SK-N-SH treated with all-trans-retinoic acid at 6 μM for 48 hours (cell line): ENCODE data around the gene MRAS.

Source experiments
- ATAC-seq: fragments of 200-7000 bp; cut with Tn5 transposase; 3 replicates; pipeline ENCODE4 v1.9.1; 2020; ENCODE audit warnings: mild to moderate bottlenecking, moderate library complexity
- ARNTL ChIP-seq: fragments of 450-650 bp; formaldehyde crosslinking; IDR thresholded peaks from 2 replicates; pipeline ENCODE4 v1.5.0; 2020; ENCODE audit warnings: low read depth, mild to moderate bottlenecking, moderate library complexity, borderline replicate concordance
- BACH2 ChIP-seq: fragments of 250-450 bp; sonication (Bioruptor Pico); IDR thresholded peaks from 2 replicates; pipeline ENCODE4 v1.9.0; 2021; ENCODE audit warnings: mild to moderate bottlenecking, borderline replicate concordance
- CSDC2 ChIP-seq: fragments of 250-450 bp; sonication (Bioruptor Pico); IDR thresholded peaks from 2 replicates; pipeline ENCODE4 v1.5.0; 2020; ENCODE audit warnings: mild to moderate bottlenecking, moderate library complexity
- CSRNP3 ChIP-seq: fragments of 250-450 bp; sonication (Bioruptor Pico); IDR thresholded peaks from 2 replicates; pipeline ENCODE4 v1.5.1; 2021; ENCODE audit warnings: mild to moderate bottlenecking, moderate library complexity
- ESRRG ChIP-seq: fragments of 250-450 bp; sonication (Bioruptor Pico); IDR thresholded peaks from 2 replicates; pipeline ENCODE4 v1.6.1; 2021; ENCODE audit warnings: mild to moderate bottlenecking
- GLIS3 ChIP-seq: fragments of 250-450 bp; sonication (Bioruptor Pico); IDR thresholded peaks from 2 replicates; pipeline ENCODE4 v1.5.0; 2020; ENCODE audit warnings: mild to moderate bottlenecking, moderate library complexity
- ISL1 ChIP-seq: fragments of 250-450 bp; sonication (Bioruptor Pico); IDR thresholded peaks from 2 replicates; pipeline ENCODE4 v2.1.2; 2022; ENCODE audit warnings: mild to moderate bottlenecking, moderate library complexity
- OSR1 ChIP-seq: fragments of 250-450 bp; sonication (Bioruptor Pico); IDR thresholded peaks from 2 replicates; pipeline ENCODE4 v1.8.0; 2022; ENCODE audit warnings: moderate library complexity, mild to moderate bottlenecking, inconsistent platforms
- POU6F1 ChIP-seq: fragments of 250-450 bp; sonication (Bioruptor Pico); IDR thresholded peaks from 2 replicates; pipeline ENCODE4 v1.8.0; 2021; ENCODE audit warnings: low read depth, mild to moderate bottlenecking, moderate library complexity, borderline replicate concordance
- PPARA ChIP-seq: fragments of 250-450 bp; sonication (Bioruptor Pico); IDR thresholded peaks from 2 replicates; pipeline ENCODE4 v1.5.0; 2020; ENCODE audit warnings: mild to moderate bottlenecking, borderline replicate concordance
- RARB ChIP-seq: fragments of 250-450 bp; sonication (Bioruptor Pico); IDR thresholded peaks from 2 replicates; pipeline ENCODE4 v1.8.0; 2021; ENCODE audit warnings: mild to moderate bottlenecking, moderate library complexity
- SNAI2 ChIP-seq: fragments of 250-450 bp; sonication (Bioruptor Pico); IDR thresholded peaks from 2 replicates; pipeline ENCODE4 v1.5.0; 2020; ENCODE audit warnings: mild to moderate bottlenecking, moderate library complexity
- TCF4 ChIP-seq: fragments of 250-450 bp; sonication (Bioruptor Pico); IDR thresholded peaks from 2 replicates; pipeline ENCODE4 v1.8.0; 2021; ENCODE audit warnings: mild to moderate bottlenecking, moderate library complexity, borderline replicate concordance
- TOX ChIP-seq: fragments of 250-450 bp; sonication (Bioruptor Pico); IDR thresholded peaks from 2 replicates; pipeline ENCODE4 v1.8.0; 2021; ENCODE audit warnings: mild to moderate bottlenecking, moderate library complexity, borderline replicate concordance
- TSHZ2 ChIP-seq: fragments of 250-450 bp; sonication (Bioruptor Pico); IDR thresholded peaks from 2 replicates; pipeline ENCODE4 v1.5.0; 2020; ENCODE audit warnings: mild to moderate bottlenecking, moderate library complexity
- ZC3H10 ChIP-seq: fragments of 250-450 bp; sonication (Bioruptor Pico); IDR thresholded peaks from 2 replicates; pipeline ENCODE4 v1.5.1; 2021; ENCODE audit warnings: mild to moderate bottlenecking, moderate library complexity
- ZFP3 ChIP-seq: fragments of 250-450 bp; sonication (Bioruptor Pico); IDR thresholded peaks from 2 replicates; pipeline ENCODE4 v1.5.0; 2020; ENCODE audit warnings: mild to moderate bottlenecking, moderate library complexity
- ZFP30 ChIP-seq: fragments of 450-650 bp; formaldehyde crosslinking; IDR thresholded peaks from 2 replicates; pipeline ENCODE4 v1.5.0; 2022; ENCODE audit warnings: mild to moderate bottlenecking, moderate library complexity
- ZNF565 ChIP-seq: fragments of 450-650 bp; formaldehyde crosslinking; conservative IDR thresholded peaks from 2 replicates; pipeline ENCODE4 v1.5.0; 2020; ENCODE audit warnings: low read depth, mild to moderate bottlenecking, moderate library complexity
- ZNF70 ChIP-seq: fragments of 450-650 bp; formaldehyde crosslinking; IDR thresholded peaks from 2 replicates; pipeline ENCODE4 v1.5.0; 2020; ENCODE audit warnings: mild to moderate bottlenecking, moderate library complexity
- ZNF8 ChIP-seq: fragments of 450-650 bp; formaldehyde crosslinking; IDR thresholded peaks from 2 replicates; pipeline ENCODE4 v1.5.0; 2020; ENCODE audit warnings: mild to moderate bottlenecking, moderate library complexity
- TF ChIP-seq, protein P1 (sequence below): fragments of 250-450 bp; sonication (Bioruptor Pico); IDR thresholded peaks from 2 replicates; pipeline ENCODE4 v1.8.0; 2020; ENCODE audit warnings: mild to moderate bottlenecking, moderate library complexity, borderline replicate concordance
- TF ChIP-seq, protein P2 (sequence below): fragments of 250-450 bp; sonication (Bioruptor Pico); IDR thresholded peaks from 2 replicates; pipeline ENCODE4 v1.5.1; 2020; ENCODE audit warnings: low read depth, mild to moderate bottlenecking, moderate library complexity

The MRAS gene

DNA sequence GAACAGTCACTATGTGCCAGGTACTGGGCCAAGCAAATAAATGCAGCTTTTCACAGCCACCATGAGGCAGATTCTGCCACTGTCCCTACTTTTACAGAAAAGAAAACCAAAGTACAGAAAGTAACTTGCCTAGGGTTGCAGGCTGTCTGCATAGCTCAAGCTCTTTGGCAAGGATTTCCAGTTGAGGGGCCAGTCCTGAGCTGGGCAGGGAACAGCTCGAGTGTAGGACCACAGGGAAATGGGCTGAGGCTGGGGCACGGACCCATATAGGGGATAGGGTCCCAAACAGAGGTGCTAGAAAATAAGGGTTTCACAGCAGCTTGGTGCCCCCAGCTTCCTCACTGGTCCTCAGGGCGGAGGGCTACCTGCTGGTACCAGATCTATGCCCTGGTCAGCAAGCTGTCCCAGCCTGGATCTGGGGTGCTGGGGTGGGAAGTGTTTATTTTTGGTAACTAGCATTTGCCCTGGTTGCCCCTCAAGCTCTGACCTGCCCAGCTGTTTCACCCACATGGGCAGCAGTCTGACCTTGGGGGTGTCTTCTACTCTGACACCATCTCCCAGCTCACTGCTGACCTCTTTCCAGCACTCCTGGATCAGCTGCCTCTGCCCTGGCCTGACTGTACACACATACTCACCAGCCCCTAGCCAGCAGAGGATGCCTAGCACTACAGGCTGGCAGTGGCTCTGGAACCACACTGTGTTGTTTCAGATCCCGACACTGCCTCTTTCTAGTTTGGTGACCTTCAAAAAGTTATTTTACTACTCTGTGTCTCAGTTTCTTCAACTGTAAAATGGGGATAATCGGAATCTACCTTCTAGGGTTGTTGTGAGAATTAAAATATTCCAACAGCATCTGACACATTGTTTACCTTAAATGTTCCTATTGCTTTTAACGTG is 16.2 kb downstream of the MRAS start:
- ATAC-seq = no peak
- TF ChIP-seq PPARA (no peak), GLIS3 (CRISPR knock-in tag) (no peak), TSHZ2 (CRISPR knock-in tag) (no peak), TOX (CRISPR knock-in tag) (no peak), OSR1 (CRISPR knock-in tag) (no peak), ZNF565 (CRISPR knock-in tag) (no peak), ESRRG (CRISPR knock-in tag) (no peak), POU6F1 (CRISPR knock-in tag) (no peak), SNAI2 (CRISPR knock-in tag) (no peak), ARNTL (CRISPR knock-in tag) (no peak), RARB (no peak), ISL1 (CRISPR knock-in tag) (no peak), ZC3H10 (CRISPR knock-in tag) (no peak), ZFP3 (CRISPR knock-in tag) (no peak), ZFP30 (no peak), CSDC2 (no peak), CSRNP3 (CRISPR knock-in tag) (no peak)
- TF ChIP-seq, protein P1, sequence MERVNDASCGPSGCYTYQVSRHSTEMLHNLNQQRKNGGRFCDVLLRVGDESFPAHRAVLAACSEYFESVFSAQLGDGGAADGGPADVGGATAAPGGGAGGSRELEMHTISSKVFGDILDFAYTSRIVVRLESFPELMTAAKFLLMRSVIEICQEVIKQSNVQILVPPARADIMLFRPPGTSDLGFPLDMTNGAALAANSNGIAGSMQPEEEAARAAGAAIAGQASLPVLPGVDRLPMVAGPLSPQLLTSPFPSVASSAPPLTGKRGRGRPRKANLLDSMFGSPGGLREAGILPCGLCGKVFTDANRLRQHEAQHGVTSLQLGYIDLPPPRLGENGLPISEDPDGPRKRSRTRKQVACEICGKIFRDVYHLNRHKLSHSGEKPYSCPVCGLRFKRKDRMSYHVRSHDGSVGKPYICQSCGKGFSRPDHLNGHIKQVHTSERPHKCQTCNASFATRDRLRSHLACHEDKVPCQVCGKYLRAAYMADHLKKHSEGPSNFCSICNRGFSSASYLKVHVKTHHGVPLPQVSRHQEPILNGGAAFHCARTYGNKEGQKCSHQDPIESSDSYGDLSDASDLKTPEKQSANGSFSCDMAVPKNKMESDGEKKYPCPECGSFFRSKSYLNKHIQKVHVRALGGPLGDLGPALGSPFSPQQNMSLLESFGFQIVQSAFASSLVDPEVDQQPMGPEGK (CRISPR knock-in tag) = no peak

GRCh38 chr3:138365253-138365555 is 16.8 kb downstream of the MRAS start:
- ATAC-seq = no peak
- TF ChIP-seq SNAI2 (CRISPR knock-in tag) (no peak), ZFP30 (no peak), ZC3H10 (CRISPR knock-in tag) (no peak), CSDC2 (no peak), ESRRG (CRISPR knock-in tag) (no peak), CSRNP3 (CRISPR knock-in tag) (no peak), TSHZ2 (CRISPR knock-in tag) (no peak), BACH2 (no peak), TCF4 (CRISPR knock-in tag) (no peak), OSR1 (CRISPR knock-in tag) (no peak), ZNF8 (no peak), RARB (no peak), POU6F1 (CRISPR knock-in tag) (no peak), ZNF70 (CRISPR knock-in tag) (no peak)
- TF ChIP-seq, protein P2, sequence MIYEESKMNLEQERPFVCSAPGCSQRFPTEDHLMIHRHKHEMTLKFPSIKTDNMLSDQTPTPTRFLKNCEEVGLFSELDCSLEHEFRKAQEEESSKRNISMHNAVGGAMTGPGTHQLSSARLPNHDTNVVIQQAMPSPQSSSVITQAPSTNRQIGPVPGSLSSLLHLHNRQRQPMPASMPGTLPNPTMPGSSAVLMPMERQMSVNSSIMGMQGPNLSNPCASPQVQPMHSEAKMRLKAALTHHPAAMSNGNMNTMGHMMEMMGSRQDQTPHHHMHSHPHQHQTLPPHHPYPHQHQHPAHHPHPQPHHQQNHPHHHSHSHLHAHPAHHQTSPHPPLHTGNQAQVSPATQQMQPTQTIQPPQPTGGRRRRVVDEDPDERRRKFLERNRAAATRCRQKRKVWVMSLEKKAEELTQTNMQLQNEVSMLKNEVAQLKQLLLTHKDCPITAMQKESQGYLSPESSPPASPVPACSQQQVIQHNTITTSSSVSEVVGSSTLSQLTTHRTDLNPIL (CRISPR knock-in tag) = no peak
